ENCODE measurements around the gene ZNF439.
A peak's percentile ranks its signal among the peaks of the same experiment; 100 is the strongest.
"Not testable (repeated sequence)": the region's sequence is repeated elsewhere in the genome, so short reads cannot be mapped to it uniquely, and the experiment has no call there.

ZNF439 gene

GRCh38 chr19:11905928-11906327 is 57.4 kb downstream of the ZNF439 start:
- Histone ChIP-seq H3K36me3 (ENCODE audit: insufficient read depth, low read length) (peaks cover 17% of the 10 kb centered on the region), H3K9me3 (ENCODE audit: low read length) (peaks cover 20% of the 10 kb centered on the region), H3K4me1 (ENCODE audit: insufficient read depth, low read length) (no peaks in the 10 kb centered on the region), H3K9ac (ENCODE audit: low read length) (no peak overlapping the region), H3K27me3 (ENCODE audit: control insufficient read depth in 1 of 2, insufficient read depth in 2 of 2, low read length in 2 of 2) (no peaks in the 10 kb centered on the region), H3K4me3 (ENCODE audit: low read depth in 1 of 2, low read length in 2 of 2) (peak overlapping the region in 1 of 2 donors; percentile 60), H3K27ac (ENCODE audit: low read depth, low read length) (no peak overlapping the region)

- not testable (repeated sequence) for H3K9me3 ChIP-seq (ENCODE audit: low read length)
Measured at GRCh38 chr19:11911937-11912336, 63.4 kb downstream of the ZNF439 start.

DNA sequence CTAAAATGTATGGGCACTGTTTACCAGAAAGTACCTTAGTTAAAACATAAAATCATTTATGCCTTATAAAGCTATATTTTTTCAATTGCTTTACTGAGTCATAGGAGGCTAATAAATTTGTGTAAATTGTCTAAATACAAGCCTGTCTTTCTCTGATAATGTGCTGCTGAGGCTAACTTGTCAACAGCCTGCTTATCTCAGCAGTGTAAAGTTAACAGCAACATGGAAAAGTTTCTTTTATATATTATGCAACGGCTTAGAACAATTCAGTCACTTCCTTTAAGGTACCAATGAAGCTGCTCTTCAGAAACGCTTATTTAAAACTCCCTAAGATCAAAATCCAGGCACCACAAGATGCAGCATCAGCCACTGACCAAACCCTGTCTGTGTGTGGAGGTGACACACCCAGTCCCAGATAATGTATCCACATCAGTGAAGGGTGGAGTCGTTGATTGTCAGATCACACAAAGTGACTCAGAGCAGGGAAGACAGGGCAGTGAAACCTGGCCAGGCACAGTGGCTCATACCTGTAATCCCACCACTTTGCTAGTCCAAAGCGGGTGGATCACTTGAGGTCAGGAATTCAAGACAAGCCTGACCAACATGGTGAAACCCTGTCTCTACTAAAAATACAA is 66.0 kb downstream of the ZNF439 start:
- H3K27me3 ChIP-seq (ENCODE audit: control insufficient read depth in 1 of 2, insufficient read depth in 2 of 2, low read length in 2 of 2); H3K27ac ChIP-seq (ENCODE audit: low read depth, low read length); H3K9me3 ChIP-seq (ENCODE audit: low read length); H3K4me3 ChIP-seq (ENCODE audit: low read depth in 1 of 2, low read length in 2 of 2); H3K9ac ChIP-seq (ENCODE audit: low read length); H3K4me1 ChIP-seq (ENCODE audit: insufficient read depth, low read length); H3K36me3 ChIP-seq (ENCODE audit: insufficient read depth, low read length): not testable (repeated sequence)

More at GRCh38 chr19:11911937-11912336, 63.4 kb downstream of the ZNF439 start:
- H3K36me3 ChIP-seq (ENCODE audit: insufficient read depth, low read length); H3K4me1 ChIP-seq (ENCODE audit: insufficient read depth, low read length); H3K4me3 ChIP-seq (ENCODE audit: low read depth in 1 of 2, low read length in 2 of 2); H3K27me3 ChIP-seq (ENCODE audit: control insufficient read depth in 1 of 2, insufficient read depth in 2 of 2, low read length in 2 of 2); H3K27ac ChIP-seq (ENCODE audit: low read depth, low read length); H3K9ac ChIP-seq (ENCODE audit: low read length): not testable (repeated sequence)

Data from muscle layer of colon (tissue), 2 donors.